Hematopoietic multipotent progenitor cell treated with erythropoietin and hydrocortisone succinate and interleukin-3 and kit ligand, for 17 days (in vitro differentiated cells): ENCODE data around the gene ARF5.
A peak's percentile ranks its signal among the peaks of the same experiment; 100 is the strongest.

ENCODE experiments used
- DNase-seq: peaks from one replicate; pipeline ENCODE4 v3.0.0-alpha.2; 2015; ENCODE audit warnings: low spot score

ARF5 gene

DNA sequence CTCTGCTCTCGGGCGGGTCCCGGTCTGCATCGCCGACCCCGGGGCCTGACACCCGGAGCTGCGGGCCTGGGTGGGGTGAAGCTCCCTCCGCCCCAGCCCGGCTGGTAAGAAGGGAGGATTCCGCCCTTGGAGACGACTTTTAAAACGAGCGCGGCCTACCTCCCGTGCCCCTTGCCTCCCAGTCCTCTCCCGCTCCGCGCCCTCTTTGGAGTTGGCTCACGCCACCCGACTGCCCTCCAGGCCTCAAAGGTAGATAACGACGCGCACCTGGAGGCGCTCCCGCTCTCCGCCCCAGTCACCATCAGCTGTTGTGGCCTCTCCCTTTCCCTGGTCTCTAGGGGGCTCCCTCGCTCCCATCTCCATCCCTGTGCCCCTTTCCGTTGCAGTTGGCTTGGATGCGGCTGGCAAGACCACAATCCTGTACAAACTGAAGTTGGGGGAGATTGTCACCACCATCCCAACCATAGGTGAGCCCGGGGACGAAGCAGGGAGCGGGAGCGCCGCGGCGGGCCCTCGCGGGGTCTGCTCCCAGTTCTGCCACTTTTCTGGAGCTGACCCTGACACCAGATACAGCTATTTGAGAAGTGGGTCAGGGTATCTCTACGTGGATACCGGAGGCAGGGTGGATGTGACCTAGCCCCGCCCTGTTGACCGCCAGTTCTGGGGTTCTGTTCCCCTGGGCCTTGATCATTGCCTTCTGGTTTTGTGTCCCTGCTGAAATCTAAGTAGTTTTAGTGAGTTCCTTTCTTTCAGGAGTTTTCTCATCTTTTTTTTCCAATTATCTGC, 679 bp downstream of the ARF5 start:
- peak; percentile 71 for DNase-seq

DNA sequence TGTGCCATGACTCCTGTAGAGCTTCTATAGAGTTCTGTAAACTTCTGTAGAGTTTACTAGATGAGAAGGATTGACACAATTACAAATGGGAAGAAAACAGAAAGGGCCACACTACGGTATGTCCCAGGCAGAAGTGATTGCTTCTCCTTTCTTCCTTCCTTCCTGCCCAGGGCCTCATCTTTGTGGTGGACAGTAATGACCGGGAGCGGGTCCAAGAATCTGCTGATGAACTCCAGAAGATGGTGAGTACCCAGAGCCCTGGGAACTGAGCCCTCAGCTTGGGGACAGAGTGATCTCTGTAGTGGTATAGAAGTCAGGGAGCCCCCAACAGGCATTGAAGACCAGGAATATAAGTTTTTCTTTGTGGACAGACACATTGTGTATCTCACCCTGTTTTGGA, 1.7 kb downstream of the ARF5 start:
- DNase-seq = no peak

DNA sequence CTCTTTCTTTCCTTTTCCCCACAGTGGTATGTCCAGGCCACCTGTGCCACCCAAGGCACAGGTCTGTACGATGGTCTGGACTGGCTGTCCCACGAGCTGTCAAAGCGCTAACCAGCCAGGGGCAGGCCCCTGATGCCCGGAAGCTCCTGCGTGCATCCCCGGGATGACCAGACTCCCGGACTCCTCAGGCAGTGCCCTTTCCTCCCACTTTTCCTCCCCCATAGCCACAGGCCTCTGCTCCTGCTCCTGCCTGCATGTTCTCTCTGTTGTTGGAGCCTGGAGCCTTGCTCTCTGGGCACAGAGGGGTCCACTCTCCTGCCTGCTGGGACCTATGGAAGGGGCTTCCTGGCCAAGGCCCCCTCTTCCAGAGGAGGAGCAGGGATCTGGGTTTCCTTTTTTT, 3.0 kb downstream of the ARF5 start:
- DNase-seq = no peak

DNA sequence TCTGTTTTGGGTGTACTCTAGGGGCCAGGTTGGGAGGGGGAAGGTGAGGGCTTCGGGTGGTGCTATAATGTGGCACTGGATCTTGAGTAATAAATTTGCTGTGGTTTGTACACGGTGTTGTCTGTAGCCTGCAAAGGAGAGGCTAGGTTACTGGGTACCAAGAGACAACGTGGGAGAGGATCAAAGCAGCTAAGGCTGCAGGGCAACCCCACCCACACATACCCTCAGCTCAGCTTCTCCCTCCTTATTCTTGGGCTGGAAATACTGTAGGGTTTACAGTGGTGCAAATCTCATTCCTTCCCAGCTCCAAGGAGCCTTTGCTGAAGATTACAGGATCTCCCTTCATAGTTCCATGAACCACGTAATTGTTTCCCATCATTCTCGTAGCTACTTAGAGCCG, 3.4 kb downstream of the ARF5 start:
- no peak for DNase-seq

- no peak for DNase-seq
Measured at GRCh38 chr7:127592550-127592949, 4.3 kb downstream of the ARF5 start.

- no peak for DNase-seq
Measured at GRCh38 chr7:127594490-127594889, 6.3 kb downstream of the ARF5 start.

- DNase-seq = no peak
Measured at GRCh38 chr7:127595737-127596136, 7.5 kb downstream of the ARF5 start.

- DNase-seq = peak; percentile 50
Measured at GRCh38 chr7:127598318-127598717, 10.1 kb downstream of the ARF5 start.

GRCh38 chr7:127600885-127601284, 12.7 kb downstream of the ARF5 start:
- no peak for DNase-seq

- no peak for DNase-seq
Measured at GRCh38 chr7:127608446-127608845, 20.2 kb downstream of the ARF5 start.

DNA sequence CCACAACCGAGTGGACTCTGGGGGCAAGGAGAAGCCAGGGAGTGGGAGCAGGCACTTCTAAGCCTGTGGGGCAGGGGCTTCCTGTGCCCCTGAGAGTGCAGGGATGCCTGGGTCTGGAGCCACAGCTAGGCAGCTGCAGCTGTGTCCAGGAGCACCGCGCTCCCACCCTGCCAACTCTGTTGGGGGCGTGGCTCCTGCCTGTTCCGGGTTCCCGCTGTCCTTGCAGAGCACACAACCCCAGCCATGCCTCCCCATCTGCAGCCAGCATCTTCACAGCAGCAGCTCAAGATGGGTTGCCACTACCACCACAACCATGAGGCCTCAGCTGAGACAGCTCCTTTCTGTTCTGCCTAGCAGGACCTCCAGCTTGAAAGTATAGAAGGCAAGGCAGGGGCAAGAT, 21.1 kb downstream of the ARF5 start:
- no peak for DNase-seq

GRCh38 chr7:127612263-127612662, 24.1 kb downstream of the ARF5 start:
- no peak for DNase-seq

DNA sequence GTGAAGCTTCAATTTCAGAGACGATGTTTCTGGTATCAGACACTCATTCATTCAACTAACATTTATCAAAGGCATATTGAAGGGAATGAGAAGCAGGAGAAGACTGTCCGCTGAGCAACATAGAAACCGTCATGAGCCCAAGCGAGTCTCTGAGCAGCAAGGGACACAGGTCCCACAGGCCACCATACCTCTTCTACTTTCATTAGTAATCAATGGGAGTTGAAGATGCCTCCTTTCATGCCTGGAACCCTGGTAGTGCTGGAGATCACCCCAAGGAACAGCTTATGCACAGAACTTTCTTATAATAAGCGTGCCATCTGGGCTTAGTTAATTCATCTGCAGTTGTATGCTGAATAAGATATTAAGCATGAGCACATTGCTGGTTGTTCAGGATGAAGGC, 28.5 kb downstream of the ARF5 start:
- DNase-seq = no peak

GRCh38 chr7:127618042-127618441, 29.8 kb downstream of the ARF5 start, which contains the start of gene PAX4:
TSS of gene PAX4 (minus strand) at chr7:127618142. CDS start at chr7:127615928, 2,214 bp downstream.
- DNase-seq = no peak

GRCh38 chr7:127618775-127619174, 30.6 kb downstream of the ARF5 start:
- no peak for DNase-seq

GRCh38 chr7:127619681-127620405, 31.6 kb downstream of the ARF5 start:
- no peak for DNase-seq

DNA sequence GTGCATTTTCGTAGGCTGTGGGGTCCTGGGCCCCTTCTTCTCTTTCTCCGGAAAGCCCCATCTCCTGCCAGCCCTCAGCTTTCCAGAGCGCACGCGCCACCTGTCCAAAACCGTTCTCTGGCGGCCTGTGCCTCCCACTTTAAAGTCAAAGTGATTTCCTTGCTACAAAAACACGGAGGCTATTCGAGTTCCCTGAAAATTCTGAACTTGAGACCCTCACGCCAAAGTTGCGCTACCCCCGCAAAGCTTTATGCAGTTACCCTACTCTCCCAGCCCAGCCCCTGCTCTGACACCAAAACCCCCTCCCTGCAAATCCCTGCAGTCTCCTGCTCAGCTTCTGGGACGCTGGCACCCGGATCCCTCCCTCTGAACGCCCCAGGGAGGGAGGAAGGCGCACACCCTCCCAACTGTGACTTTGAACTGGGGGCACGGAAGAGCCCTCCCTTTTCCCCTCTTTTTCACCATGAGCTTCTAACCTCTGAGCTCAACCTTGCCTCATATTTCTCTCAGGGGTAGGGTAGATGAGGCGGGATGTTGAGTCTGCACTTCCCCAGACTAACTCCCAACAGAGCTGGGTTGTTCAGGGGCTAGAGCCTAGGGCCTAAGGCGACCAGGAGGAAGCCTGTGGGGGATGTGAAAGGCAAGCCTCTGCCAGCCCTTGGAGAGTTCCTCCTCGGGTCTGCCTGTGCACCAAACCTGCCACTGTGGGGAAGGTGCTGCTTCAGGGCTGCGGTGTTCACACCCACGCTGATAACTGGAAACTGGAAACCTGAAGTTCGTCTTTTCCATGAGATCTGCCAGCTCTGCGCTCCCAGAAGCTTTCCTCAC, 32.4 kb downstream of the ARF5 start:
- no peak for DNase-seq

- DNase-seq = no peak
Measured at GRCh38 chr7:127625331-127625730, 37.1 kb downstream of the ARF5 start.

DNA sequence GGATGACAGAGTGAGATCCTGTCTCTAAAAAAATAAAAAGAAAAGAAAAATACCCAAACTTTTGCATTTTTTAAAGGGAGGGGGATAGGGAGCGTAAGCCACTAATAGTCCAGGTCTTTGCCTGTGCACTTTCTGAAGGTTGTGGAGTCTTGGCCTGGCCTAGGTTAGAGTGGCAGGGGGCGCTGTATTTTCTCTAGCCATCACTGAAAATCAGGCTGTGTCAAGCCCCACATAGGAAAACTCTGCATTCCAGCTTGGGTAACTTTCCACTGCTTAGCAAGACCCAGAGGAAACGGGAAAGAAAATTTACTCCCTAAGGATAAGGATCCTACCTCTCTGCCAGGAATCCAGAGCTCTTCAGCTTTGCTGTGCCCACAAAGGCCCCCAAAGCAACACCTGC, 40.2 kb downstream of the ARF5 start:
- DNase-seq = no peak

DNA sequence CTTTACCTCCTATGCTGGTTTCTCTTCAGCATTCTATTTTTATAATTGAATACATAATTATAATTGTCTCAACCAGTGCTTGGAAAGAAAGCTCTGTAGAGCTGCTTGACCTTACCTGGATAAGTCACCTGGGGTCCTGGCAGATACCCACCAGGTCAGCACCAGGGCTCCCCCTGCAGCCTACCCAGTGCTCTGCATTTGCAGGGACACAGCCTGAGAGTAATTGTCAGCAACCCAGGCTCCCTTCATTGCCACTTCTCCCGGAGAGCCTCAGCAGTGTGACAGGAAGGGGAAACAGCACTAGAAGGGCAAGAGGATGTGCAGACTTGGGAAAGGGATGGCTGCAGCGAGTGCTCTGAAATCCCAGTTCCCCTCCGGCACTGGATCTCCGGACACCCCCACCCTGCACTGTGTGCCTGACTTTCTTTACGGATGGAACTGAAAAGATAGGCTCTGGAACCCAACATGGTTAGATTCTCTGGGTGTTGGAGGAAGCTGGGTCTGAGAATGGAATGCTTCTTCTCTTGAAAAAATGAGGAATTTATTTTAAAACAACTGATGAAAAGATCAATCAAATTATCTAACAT, 41.1 kb downstream of the ARF5 start:
- DNase-seq = no peak

GRCh38 chr7:127632276-127632910, 44.2 kb downstream of the ARF5 start:
- DNase-seq = no peak
